ENCODE measurements around the gene KLK7. TPM values are rescaled to one million over a fixed set of nuclear protein-coding genes. Genes with fewer than 3 reads are reported as not detected.

The KLK7 gene
- total and polyA plus RNA-seq, 4 donors, result 0.05 to 0.31 (median 0.14) TPM; not detected in 1

DNA sequence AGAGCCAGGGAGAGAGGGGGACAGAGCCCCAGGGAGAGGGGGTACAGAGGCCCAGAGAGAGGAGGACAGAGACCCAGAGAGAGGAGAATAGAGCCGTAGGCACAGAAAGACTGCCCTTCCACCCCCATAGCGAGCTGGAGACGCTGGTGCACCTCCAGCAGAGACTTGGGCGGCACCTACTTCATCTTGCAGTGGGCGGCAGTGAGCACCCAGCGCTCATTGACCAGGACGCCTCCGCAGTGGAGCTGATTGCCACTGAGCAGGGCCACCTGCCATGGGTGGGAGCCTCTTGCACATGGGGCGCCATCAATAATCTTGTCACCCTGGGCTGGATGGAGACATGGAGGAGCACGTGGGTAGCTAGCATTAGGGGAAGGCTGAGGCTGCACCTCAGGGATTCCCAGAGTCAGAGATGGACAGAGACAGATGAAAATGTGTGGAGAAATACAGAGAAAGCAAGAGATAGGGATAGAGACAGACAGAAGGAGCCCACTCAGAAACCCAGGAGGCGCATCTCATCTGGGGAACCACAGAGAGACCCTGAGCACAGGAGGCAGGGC lies 2.0 kb downstream of the KLK7 start:
- Histone ChIP-seq H3K4me1 (ENCODE audit: control insufficient read depth in 5 of 5, insufficient read depth in 5 of 5, low read length in 5 of 5) (no peaks in the 10 kb centered on the region), H3K4me3 (no peak overlapping the region), H3K9ac (ENCODE audit: insufficient read depth in 1 of 2, low read length in 2 of 2) (no peak overlapping the region), H3K27me3 (ENCODE audit: control insufficient read depth in 3 of 3, insufficient read depth in 3 of 3, low read length in 2 of 3) (peaks cover 0 to 9% (median 2%) of the 10 kb centered on the region in 3 donors), H3K27ac (ENCODE audit: low read depth in 1 of 2, low read length in 1 of 2) (no peak overlapping the region), H3K36me3 (ENCODE audit: control insufficient read depth in 4 of 4, insufficient read depth in 4 of 4, low read length in 4 of 4) (no peaks in the 10 kb centered on the region), H3K9me3 (ENCODE audit: control insufficient read depth in 4 of 4, insufficient read depth in 3 of 4, low read length in 3 of 4) (peaks cover 0 to 4% (median 0%) of the 10 kb centered on the region in 4 donors)
- DNase-seq, result no peak
- no peak for ATAC-seq (ENCODE audit: insufficient read depth, low FRiP score)
- WGBS, 2 donors, result 48 to 66% methylated on average over 11 of the region's 11 CpGs
- TF ChIP-seq, protein P1, sequence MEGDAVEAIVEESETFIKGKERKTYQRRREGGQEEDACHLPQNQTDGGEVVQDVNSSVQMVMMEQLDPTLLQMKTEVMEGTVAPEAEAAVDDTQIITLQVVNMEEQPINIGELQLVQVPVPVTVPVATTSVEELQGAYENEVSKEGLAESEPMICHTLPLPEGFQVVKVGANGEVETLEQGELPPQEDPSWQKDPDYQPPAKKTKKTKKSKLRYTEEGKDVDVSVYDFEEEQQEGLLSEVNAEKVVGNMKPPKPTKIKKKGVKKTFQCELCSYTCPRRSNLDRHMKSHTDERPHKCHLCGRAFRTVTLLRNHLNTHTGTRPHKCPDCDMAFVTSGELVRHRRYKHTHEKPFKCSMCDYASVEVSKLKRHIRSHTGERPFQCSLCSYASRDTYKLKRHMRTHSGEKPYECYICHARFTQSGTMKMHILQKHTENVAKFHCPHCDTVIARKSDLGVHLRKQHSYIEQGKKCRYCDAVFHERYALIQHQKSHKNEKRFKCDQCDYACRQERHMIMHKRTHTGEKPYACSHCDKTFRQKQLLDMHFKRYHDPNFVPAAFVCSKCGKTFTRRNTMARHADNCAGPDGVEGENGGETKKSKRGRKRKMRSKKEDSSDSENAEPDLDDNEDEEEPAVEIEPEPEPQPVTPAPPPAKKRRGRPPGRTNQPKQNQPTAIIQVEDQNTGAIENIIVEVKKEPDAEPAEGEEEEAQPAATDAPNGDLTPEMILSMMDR (IDR thresholded peaks at IDR 0.05; ENCODE audit: control extremely low read depth, extremely low read depth), result no peak

DNA sequence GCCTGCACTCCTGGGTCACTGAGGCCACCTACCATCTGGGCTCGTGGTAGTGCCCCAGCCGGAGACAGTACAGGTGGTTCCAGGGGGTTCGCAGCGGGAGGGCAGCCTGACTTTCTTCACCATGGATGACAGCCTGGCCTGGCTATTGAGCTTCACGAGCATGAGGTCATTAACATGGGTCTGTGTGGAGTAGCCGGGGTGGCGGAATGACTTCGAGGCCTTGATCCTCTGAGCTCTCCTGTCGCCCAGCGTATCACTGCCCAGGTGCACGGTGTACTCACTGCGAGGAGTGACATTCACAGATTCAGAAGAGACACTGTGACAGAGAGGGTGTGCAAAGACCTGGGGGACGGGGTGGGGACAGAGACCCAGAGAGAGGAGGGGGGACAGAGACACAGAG lies 3.5 kb downstream of the KLK7 start:
- peaks cover 0 to 1% (median 0%) of the 10 kb centered on the region in 4 donors for H3K9me3 ChIP-seq (ENCODE audit: control insufficient read depth in 4 of 4, insufficient read depth in 3 of 4, low read length in 3 of 4)
- WGBS, 2 donors, result 59 to 84% methylated on average over 13 of the region's 13 CpGs
- no peak overlapping the region for H3K4me3 ChIP-seq
- peaks cover 0 to 9% (median 2%) of the 10 kb centered on the region in 3 donors for H3K27me3 ChIP-seq (ENCODE audit: control insufficient read depth in 3 of 3, insufficient read depth in 3 of 3, low read length in 2 of 3)
- H3K9ac ChIP-seq (ENCODE audit: insufficient read depth in 1 of 2, low read length in 2 of 2), result no peak overlapping the region
- peaks cover 0 to 3% (median 0%) of the 10 kb centered on the region in 5 donors for H3K4me1 ChIP-seq (ENCODE audit: control insufficient read depth in 5 of 5, insufficient read depth in 5 of 5, low read length in 5 of 5)
- ATAC-seq (ENCODE audit: insufficient read depth, low FRiP score), result no peak
- no peak overlapping the region for H3K27ac ChIP-seq (ENCODE audit: low read depth in 1 of 2, low read length in 1 of 2)
- no peak for DNase-seq
- TF ChIP-seq, protein P1 (IDR thresholded peaks at IDR 0.05; ENCODE audit: control extremely low read depth, extremely low read depth), result no peak
- no peaks in the 10 kb centered on the region for H3K36me3 ChIP-seq (ENCODE audit: control insufficient read depth in 4 of 4, insufficient read depth in 4 of 4, low read length in 4 of 4)

DNA sequence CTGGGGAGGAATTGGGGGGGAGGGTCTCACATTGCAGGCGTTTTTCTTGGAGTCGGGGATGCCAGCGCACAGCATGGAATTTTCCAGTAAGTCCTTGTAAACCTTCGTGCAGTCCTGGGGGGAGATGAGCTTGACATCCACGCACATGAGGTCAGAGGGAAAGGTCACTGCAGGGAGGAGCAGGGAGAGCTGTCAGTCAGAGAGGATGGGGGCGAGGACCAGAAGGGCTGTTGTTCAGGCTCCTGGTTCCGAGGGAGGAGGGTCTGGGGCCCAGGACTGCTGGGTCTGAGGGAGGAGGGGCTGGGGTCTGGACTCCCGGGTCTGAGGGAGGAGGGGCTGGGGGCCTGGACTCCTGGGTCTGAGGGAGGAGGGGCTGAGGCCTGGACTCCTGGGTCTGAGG lies 4.0 kb downstream of the KLK7 start:
- Histone ChIP-seq H3K27ac (ENCODE audit: low read depth in 1 of 2, low read length in 1 of 2) (no peak overlapping the region), H3K27me3 (ENCODE audit: control insufficient read depth in 3 of 3, insufficient read depth in 3 of 3, low read length in 2 of 3) (peaks cover 0 to 9% (median 2%) of the 10 kb centered on the region in 3 donors), H3K4me3 (no peak overlapping the region), H3K4me1 (ENCODE audit: control insufficient read depth in 5 of 5, insufficient read depth in 5 of 5, low read length in 5 of 5) (peaks cover 0 to 3% (median 0%) of the 10 kb centered on the region in 5 donors), H3K9me3 (ENCODE audit: control insufficient read depth in 4 of 4, insufficient read depth in 3 of 4, low read length in 3 of 4) (peaks cover 0 to 1% (median 0%) of the 10 kb centered on the region in 4 donors), H3K36me3 (ENCODE audit: control insufficient read depth in 4 of 4, insufficient read depth in 4 of 4, low read length in 4 of 4) (no peaks in the 10 kb centered on the region), H3K9ac (ENCODE audit: insufficient read depth in 1 of 2, low read length in 2 of 2) (no peak overlapping the region)
- DNase-seq (no peak), ATAC-seq (ENCODE audit: insufficient read depth, low FRiP score) (no peak)
- WGBS, 2 donors, result 42 to 57% methylated on average over 8 of the region's 8 CpGs
- TF ChIP-seq, protein P1 (IDR thresholded peaks at IDR 0.05; ENCODE audit: control extremely low read depth, extremely low read depth), result no peak
